Trophoblast cell (in vitro differentiated cells and primary cell): Measurements from ENCODE around the gene SSBP2.
"Not testable (repeated sequence)": the region's sequence is repeated elsewhere in the genome, so short reads cannot be mapped to it uniquely, and the experiment has no call there.

ENCODE experiments used
- DNase-seq, 2 donors: peaks; one replicate each; pipeline ENCODE4 v3.0.0-alpha.2; 2016
- H2AFZ ChIP-seq: 2 replicates; pipeline ENCODE4 v1.6.1; 2013; ENCODE audit warnings: low read length, moderate library complexity, mild to moderate bottlenecking; ENCODE audit not compliant: insufficient read depth, poor library complexity
- H2AK5ac ChIP-seq: 2 replicates; pipeline ENCODE4 v1.6.1; 2013; ENCODE audit warnings: mild to moderate bottlenecking, low read length
- H2BK120ac ChIP-seq: 2 replicates; pipeline ENCODE4 v1.6.1; 2013; ENCODE audit warnings: low read length, mild to moderate bottlenecking, moderate library complexity; ENCODE audit not compliant: insufficient read depth, poor library complexity
- H2BK12ac ChIP-seq: 2 replicates; pipeline ENCODE4 v1.6.1; 2013; ENCODE audit warnings: mild to moderate bottlenecking, low read length, moderate library complexity
- H2BK5ac ChIP-seq: 2 replicates; pipeline ENCODE4 v1.6.1; 2013; ENCODE audit warnings: low read length, low read depth, moderate library complexity, mild to moderate bottlenecking; ENCODE audit not compliant: poor library complexity
- H3K14ac ChIP-seq: 2 replicates; pipeline ENCODE4 v1.6.1; 2013; ENCODE audit warnings: mild to moderate bottlenecking, low read length
- H3K18ac ChIP-seq: 2 replicates; pipeline ENCODE4 v1.6.1; 2013; ENCODE audit warnings: mild to moderate bottlenecking, low read length
- H3K23ac ChIP-seq: 2 replicates; pipeline ENCODE4 v1.6.1; 2013; ENCODE audit warnings: low read length
- H3K27ac ChIP-seq: 2 replicates; pipeline ENCODE4 v1.5.1; 2013; ENCODE audit warnings: low read depth, mild to moderate bottlenecking, inconsistent platforms, low read length, moderate library complexity
- H3K27me3 ChIP-seq: 2 replicates; pipeline ENCODE4 v1.6.1; 2013; ENCODE audit warnings: inconsistent platforms, mild to moderate bottlenecking, low read length, moderate library complexity; ENCODE audit not compliant: insufficient read depth
- H3K36me3 ChIP-seq, 2 experiments: 1 replicate in 1 of 2; 2 replicates in 1 of 2; pipeline ENCODE4 v1.6.1; 2013; ENCODE audit warnings: low read length in 2 of 2, mild to moderate bottlenecking in 2 of 2, moderate library complexity in 1 of 2; ENCODE audit not compliant: insufficient read depth in 2 of 2, control insufficient read depth in 1 of 2
- H3K4ac ChIP-seq: 2 replicates; pipeline ENCODE4 v1.6.1; 2013; ENCODE audit warnings: low read depth, mild to moderate bottlenecking, low read length, moderate library complexity
- H3K4me1 ChIP-seq, 2 experiments: 1 replicate in 1 of 2; 2 replicates in 1 of 2; pipeline ENCODE4 v1.6.1; 2013; ENCODE audit warnings: low read length in 2 of 2, mild to moderate bottlenecking in 2 of 2, moderate library complexity in 1 of 2; ENCODE audit not compliant: insufficient read depth in 2 of 2, control insufficient read depth in 1 of 2
- H3K4me2 ChIP-seq: 2 replicates; pipeline ENCODE4 v1.6.1; 2013; ENCODE audit warnings: inconsistent platforms, mild to moderate bottlenecking, low read length, moderate library complexity
- H3K4me3 ChIP-seq: 2 replicates; pipeline ENCODE4 v1.5.1; 2013; ENCODE audit warnings: mild to moderate bottlenecking, low read depth, low read length, inconsistent platforms
- H3K79me1 ChIP-seq: one replicate; pipeline ENCODE4 v1.6.1; 2013; ENCODE audit warnings: low read length
- H3K79me2 ChIP-seq: 2 replicates; pipeline ENCODE4 v1.6.1; 2013; ENCODE audit warnings: low read length, mild to moderate bottlenecking; ENCODE audit not compliant: control insufficient read depth, insufficient read depth, poor library complexity
- H3K9ac ChIP-seq: 2 replicates; pipeline ENCODE4 v1.6.1; 2013; ENCODE audit warnings: mild to moderate bottlenecking, low read length
- H3K9me3 ChIP-seq: 2 replicates; pipeline ENCODE4 v1.6.1; 2013; ENCODE audit warnings: low read depth, mild to moderate bottlenecking, control low read depth, inconsistent platforms, low read length; ENCODE audit not compliant: insufficient read depth
- H4K12ac ChIP-seq: 2 replicates; pipeline ENCODE4 v1.6.1; 2013; ENCODE audit warnings: low read depth, mild to moderate bottlenecking, low read length, moderate library complexity
- H4K8ac ChIP-seq: 2 replicates; pipeline ENCODE4 v1.6.1; 2013; ENCODE audit warnings: low read depth, mild to moderate bottlenecking, low read length, moderate library complexity
- H4K91ac ChIP-seq: one replicate; pipeline ENCODE4 v1.6.1; 2013; ENCODE audit warnings: low read depth, mild to moderate bottlenecking, low read length, moderate library complexity
- WGBS: extraction: QIAGEN DNeasy Blood & Tissue Kit; methylation state at CpG from one replicate; pipeline ENCODE4 v1.1.7; 2013; ENCODE audit warnings: missing lambda C conversion rate; ENCODE audit not compliant: insufficient read length, insufficient coverage; ENCODE audit errors: extremely low coverage; 5-methylcytosine and 5-hydroxymethylcytosine counted together

SSBP2 gene

GRCh38 chr5:81592085-81592484 lies 158.8 kb downstream of the SSBP2 start:
- DNase-seq, H3K4ac ChIP-seq, H4K12ac ChIP-seq, H2AFZ ChIP-seq, H4K91ac ChIP-seq, H2BK5ac ChIP-seq, H4K8ac ChIP-seq, H2AK5ac ChIP-seq, H3K79me1 ChIP-seq, H3K79me2 ChIP-seq, H3K4me2 ChIP-seq, H3K9ac ChIP-seq, H3K4me3 ChIP-seq, H3K23ac ChIP-seq, H3K27me3 ChIP-seq, H3K9me3 ChIP-seq, H3K36me3 ChIP-seq, H3K14ac ChIP-seq, H3K4me1 ChIP-seq, H3K27ac ChIP-seq, H2BK120ac ChIP-seq, H2BK12ac ChIP-seq, H3K18ac ChIP-seq: not testable (repeated sequence)
- no CpG with 5 or more reads among the region's 10 CpGs for WGBS

GRCh38 chr5:81590498-81591384 lies 160.2 kb downstream of the SSBP2 start:
- no peak overlapping the region for H3K18ac ChIP-seq
- no peak overlapping the region for H3K27ac ChIP-seq

GRCh38 chr5:81579262-81579924 lies 171.5 kb downstream of the SSBP2 start:
- no peaks in the 10 kb centered on the region for H3K27me3 ChIP-seq
- H3K27ac ChIP-seq, result no peak overlapping the region
- H2BK120ac ChIP-seq, result no peak overlapping the region
- H2AFZ ChIP-seq, result no peak overlapping the region
- no peak overlapping the region for H4K8ac ChIP-seq
- H3K4ac ChIP-seq, result no peak overlapping the region
- H3K79me1 ChIP-seq, result no peaks in the 10 kb centered on the region
- H3K18ac ChIP-seq, result no peak overlapping the region
- no peak overlapping the region for H3K14ac ChIP-seq
- H2BK12ac ChIP-seq, result no peak overlapping the region
- no peak overlapping the region for H3K23ac ChIP-seq
- no peak overlapping the region for H3K9ac ChIP-seq
- no peak overlapping the region for H2AK5ac ChIP-seq
- no peaks in the 10 kb centered on the region for H3K4me1 ChIP-seq
- DNase-seq, result peak in 1 of 2 donors; percentile 46
- no peaks in the 10 kb centered on the region for H3K79me2 ChIP-seq
- H3K9me3 ChIP-seq, result no peaks in the 10 kb centered on the region
- H4K91ac ChIP-seq, result no peak overlapping the region
- no CpG with 5 or more reads among the region's 1 CpG for WGBS
- no peaks in the 10 kb centered on the region for H3K36me3 ChIP-seq
- no peak overlapping the region for H4K12ac ChIP-seq
- no peak overlapping the region for H3K4me2 ChIP-seq
- H2BK5ac ChIP-seq, result no peak overlapping the region
- no peak overlapping the region for H3K4me3 ChIP-seq

More at GRCh38 chr5:81590498-81591384, 160.2 kb downstream of the SSBP2 start:
- Histone ChIP-seq H3K14ac (no peak overlapping the region), H4K8ac (no peak overlapping the region), H3K36me3 (no peaks in the 10 kb centered on the region), H3K27me3 (no peaks in the 10 kb centered on the region), H2BK5ac (no peak overlapping the region), H3K23ac (no peak overlapping the region), H3K4ac (no peak overlapping the region), H3K4me3 (no peak overlapping the region), H3K79me1 (no peaks in the 10 kb centered on the region), H3K4me1 (no peaks in the 10 kb centered on the region), H4K12ac (no peak overlapping the region), H3K9me3 (no peaks in the 10 kb centered on the region), H2BK120ac (no peak overlapping the region), H3K9ac (no peak overlapping the region), H2BK12ac (no peak overlapping the region), H4K91ac (no peak overlapping the region), H2AFZ (no peak overlapping the region), H3K79me2 (no peaks in the 10 kb centered on the region), H3K4me2 (no peak overlapping the region), H2AK5ac (no peak overlapping the region)
- WGBS, result no CpG with 5 or more reads among the region's 6 CpGs
- no peak for DNase-seq

DNA sequence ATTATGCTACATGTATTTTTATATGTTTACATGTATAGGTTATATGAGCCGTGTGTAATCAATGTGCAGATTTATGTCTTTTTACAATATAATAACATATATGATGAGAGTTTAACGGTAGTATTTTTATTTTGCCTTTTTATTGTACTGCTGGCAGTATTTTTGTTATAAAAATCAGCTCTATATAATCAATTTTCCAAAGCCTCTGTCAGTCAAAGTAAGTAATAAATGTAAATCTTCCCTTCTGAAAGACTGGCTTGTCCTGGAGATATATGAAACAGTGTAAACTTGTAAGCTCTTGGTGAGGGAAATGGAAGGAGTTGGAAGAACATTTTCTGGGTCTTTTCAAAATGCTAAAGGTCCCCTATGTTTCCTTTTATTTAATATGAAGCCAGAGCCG lies 173.8 kb downstream of the SSBP2 start:
- Histone ChIP-seq H3K14ac (no peak overlapping the region), H3K4ac (no peak overlapping the region), H2BK120ac (no peak overlapping the region), H4K91ac (no peak overlapping the region), H4K8ac (no peak overlapping the region), H4K12ac (no peak overlapping the region), H2BK5ac (no peak overlapping the region), H3K36me3 (no peaks in the 10 kb centered on the region), H3K79me1 (no peaks in the 10 kb centered on the region), H3K27ac (no peak overlapping the region), H3K18ac (no peak overlapping the region), H3K4me1 (no peaks in the 10 kb centered on the region), H3K4me2 (no peak overlapping the region), H2AFZ (no peak overlapping the region), H3K27me3 (no peaks in the 10 kb centered on the region), H3K9ac (no peak overlapping the region), H3K9me3 (no peaks in the 10 kb centered on the region), H3K4me3 (no peak overlapping the region), H2BK12ac (no peak overlapping the region), H3K79me2 (no peaks in the 10 kb centered on the region), H2AK5ac (no peak overlapping the region), H3K23ac (no peak overlapping the region)
- DNase-seq, result no peak
- no CpG with 5 or more reads among the region's 3 CpGs for WGBS
